ENCODE measurements around the gene ZNF45.
A peak's percentile ranks its signal among the peaks of the same experiment; 100 is the strongest.
"Not testable (repeated sequence)": the region's sequence is repeated elsewhere in the genome, so short reads cannot be mapped to it uniquely, and the experiment has no call there.

Gene ZNF45

GRCh38 chr19:43934985-43935708, at the start of gene ZNF45:
TSS of gene ZNF45 (minus strand) at chr19:43935282. CDS start at chr19:43922185, 13,097 bp downstream.
- peak; percentile 83 for DNase-seq (ENCODE audit: low read depth in 2 of 2)

DNA sequence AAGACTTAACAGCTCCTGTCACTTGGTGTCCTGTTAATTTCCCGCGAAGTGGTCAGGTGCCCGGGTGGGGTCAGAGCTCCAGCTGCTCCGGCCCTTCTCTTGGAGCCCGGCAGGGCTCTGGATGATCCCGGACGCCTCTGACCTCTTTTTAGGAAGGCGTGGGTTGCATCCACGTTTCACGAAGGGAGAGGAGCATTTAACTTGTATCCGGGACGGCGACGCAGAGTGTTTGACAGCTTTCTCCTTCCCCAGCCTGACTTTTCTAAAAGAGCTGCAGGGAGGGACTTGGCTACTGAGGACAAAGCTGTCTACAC, 49.6 kb upstream of the ZNF45 start:
- no peak for DNase-seq (ENCODE audit: low read depth in 2 of 2)

GRCh38 chr19:43983912-43984686, 49.0 kb upstream of the ZNF45 start, which contains the start of gene ZNF155:
TSS of gene ZNF155 (plus strand) at chr19:43984188. CDS start at chr19:43988544, 4,356 bp downstream.
- peak; percentile 47 to 48 for DNase-seq (ENCODE audit: low read depth in 2 of 2)

GRCh38 chr19:43983544-43983911, 48.4 kb upstream of the ZNF45 start:
- no peak for DNase-seq (ENCODE audit: low read depth in 2 of 2)

- DNase-seq (ENCODE audit: low read depth in 2 of 2) = no peak
Observed at GRCh38 chr19:43976732-43977131, 41.6 kb upstream of the ZNF45 start.

GRCh38 chr19:43966079-43966694, 31.1 kb upstream of the ZNF45 start:
- DNase-seq (ENCODE audit: low read depth in 2 of 2) = no peak

GRCh38 chr19:43960411-43960810, 25.3 kb upstream of the ZNF45 start:
- DNase-seq (ENCODE audit: low read depth in 2 of 2) = no peak

- no peak for DNase-seq (ENCODE audit: low read depth in 2 of 2)
Observed at GRCh38 chr19:43957891-43958290, 22.8 kb upstream of the ZNF45 start.

DNA sequence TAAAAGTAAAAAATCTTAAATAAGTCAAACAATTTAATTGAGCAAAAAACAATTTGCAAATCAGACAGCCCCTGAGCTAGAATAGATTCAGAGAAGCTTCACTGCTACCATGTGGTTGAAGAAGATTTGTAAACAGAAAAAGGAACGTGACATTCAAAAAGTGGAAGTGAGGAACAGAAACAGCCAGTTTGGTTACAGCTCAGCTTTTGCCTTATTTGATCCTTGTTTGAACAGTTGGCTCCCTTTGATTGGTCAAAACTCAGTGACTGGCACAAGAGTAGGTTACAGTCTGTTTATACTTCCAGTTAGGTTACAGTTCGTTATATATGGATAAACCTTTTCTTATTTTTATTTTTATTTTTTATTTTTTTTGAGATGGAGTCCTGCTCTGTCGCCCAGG, 21.7 kb upstream of the ZNF45 start:
- DNase-seq (ENCODE audit: low read depth in 2 of 2) = no peak

GRCh38 chr19:43950834-43951645, 16.0 kb upstream of the ZNF45 start, which contains the start of gene ZNF221:
TSS of gene ZNF221 (plus strand) at chr19:43951228. CDS start at chr19:43962727, 11,499 bp downstream.
- DNase-seq (ENCODE audit: low read depth in 2 of 2) = peak; percentile 14 to 42

GRCh38 chr19:43949803-43950202, 14.7 kb upstream of the ZNF45 start:
- DNase-seq (ENCODE audit: low read depth in 2 of 2) = not testable (repeated sequence)

DNA sequence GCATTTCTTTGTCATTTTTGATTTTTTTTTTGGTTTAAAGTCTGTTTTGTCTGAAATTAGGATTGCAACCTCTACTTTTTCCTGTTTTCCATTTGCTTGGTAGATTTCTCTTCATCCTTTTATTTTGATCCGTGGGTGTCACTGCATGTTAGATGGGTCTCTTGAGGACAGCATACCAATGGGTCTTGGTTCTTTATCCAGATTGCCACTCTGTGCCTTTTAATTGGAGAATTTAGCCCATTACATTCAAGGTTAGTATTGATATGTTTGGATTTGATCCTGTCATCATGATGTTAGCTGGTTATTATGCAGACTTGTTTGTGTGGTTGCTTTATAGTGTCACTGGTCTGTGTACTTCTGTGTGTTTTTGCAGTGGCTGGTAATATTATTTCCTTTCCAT, 12.3 kb upstream of the ZNF45 start:
- DNase-seq (ENCODE audit: low read depth in 2 of 2) = not testable (repeated sequence)

- DNase-seq (ENCODE audit: low read depth in 2 of 2) = no peak
Observed at GRCh38 chr19:43941209-43941608, 6.1 kb upstream of the ZNF45 start.

DNA sequence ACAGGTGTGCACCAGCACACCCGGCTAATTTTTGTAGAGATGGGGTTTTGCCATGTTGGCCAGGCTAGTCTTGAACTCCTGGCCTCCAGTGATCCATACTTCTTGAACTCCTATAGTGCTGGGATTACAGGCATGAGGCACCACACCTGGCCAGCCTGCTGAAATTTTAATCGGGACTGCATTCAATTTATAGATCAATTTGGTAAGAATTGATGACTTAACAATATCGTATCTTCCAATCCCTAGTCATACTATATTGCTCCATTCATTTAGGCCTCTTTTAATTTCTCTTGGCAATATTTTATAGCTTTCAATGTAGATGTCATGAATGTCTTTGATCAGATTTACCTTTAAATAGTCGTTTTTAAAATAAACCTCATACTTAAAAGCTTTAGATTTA, 5.6 kb upstream of the ZNF45 start:
- no peak for DNase-seq (ENCODE audit: low read depth in 2 of 2)

GRCh38 chr19:43939557-43940260, 4.6 kb upstream of the ZNF45 start:
- no peak for DNase-seq (ENCODE audit: low read depth in 2 of 2)

- no peak for DNase-seq (ENCODE audit: low read depth in 2 of 2)
Observed at GRCh38 chr19:43936188-43936587, 1.1 kb upstream of the ZNF45 start.

DNA sequence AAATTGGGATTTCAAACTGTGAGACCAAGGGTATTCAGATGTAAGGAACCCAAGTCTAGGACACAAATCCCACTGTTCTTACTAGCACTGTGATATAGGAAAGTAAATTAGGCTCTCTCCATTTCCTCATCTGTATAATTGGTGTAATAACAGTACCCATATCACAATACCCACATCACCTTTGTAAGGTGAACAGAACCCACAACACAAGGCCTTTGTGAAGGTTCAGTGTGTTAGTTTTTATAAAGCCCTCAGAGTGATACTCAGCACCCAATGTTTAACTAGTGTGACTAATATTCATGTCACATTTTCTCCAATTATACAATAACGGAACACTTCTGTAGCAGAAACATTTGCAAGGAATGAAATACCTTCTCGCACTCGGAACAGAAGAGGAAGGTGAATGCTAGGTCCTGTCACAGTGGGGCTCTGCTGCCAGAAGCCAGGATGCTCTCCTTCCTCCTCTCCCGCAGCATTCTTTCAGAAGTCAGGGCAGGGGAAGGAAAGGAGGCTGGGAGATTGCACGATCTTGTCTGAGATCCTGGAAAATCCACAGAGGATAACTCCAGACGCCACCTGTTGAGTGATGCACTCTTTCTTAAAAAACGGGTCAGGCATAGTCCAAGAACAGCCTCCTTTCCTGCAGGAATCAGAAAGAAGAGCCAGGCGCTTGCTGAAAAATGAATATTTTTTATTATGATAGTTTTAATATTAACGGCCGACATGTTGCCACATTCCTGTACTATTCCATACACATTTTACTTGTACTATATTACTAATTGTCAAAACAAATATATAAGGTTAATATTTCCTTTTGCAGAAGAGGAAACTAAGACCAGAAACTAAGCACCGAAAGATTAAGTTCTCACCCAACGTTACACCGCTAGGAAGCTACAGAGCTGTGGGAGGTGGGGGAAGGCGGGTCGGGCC, 762 bp downstream of the ZNF45 start:
- no peak for DNase-seq (ENCODE audit: low read depth in 2 of 2)

DNA sequence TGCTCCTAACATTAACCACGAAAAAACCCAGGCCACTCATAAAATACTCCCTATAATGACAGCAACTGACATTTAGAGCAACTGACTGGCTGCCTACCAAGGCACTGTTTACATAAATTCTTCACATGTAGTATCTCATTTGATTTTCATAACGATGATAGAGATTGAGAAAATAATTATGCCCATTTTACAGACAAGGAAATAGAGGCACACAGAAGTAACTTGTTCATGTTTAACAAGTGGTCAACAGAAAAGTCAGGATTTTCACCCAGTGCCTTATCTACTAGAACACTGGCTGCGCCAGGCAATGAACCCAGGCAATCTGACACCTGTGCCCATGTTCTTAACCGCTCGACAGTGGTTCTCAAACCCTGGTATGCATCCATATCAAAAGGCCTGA, 6.3 kb downstream of the ZNF45 start:
- DNase-seq (ENCODE audit: low read depth in 2 of 2) = no peak

DNA sequence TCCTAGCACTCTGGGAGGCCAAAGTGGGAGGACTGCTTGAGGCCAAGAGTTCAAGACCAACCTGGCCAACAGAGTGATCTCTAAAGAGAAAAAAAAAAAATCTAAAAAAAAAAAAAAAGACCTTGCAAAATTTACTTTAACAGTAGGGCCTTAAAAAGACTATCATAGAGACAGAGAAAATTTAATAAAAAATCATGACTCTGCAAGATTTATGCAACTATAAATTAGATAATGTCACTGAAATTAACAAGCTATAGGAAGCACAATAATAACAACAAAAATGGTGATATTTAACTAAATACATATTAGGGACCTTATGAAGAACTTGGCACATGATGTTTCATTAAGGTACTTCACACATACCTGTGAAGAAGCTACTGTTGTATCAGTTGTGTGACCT, 11.2 kb downstream of the ZNF45 start:
- DNase-seq (ENCODE audit: low read depth in 2 of 2) = no peak

GRCh38 chr19:43914051-43914450, 21.0 kb downstream of the ZNF45 start:
- DNase-seq (ENCODE audit: low read depth in 2 of 2) = no peak
